Cardiac ventricle fibroblast (primary cell): ENCODE measurements around the gene UBE2D2. TPM values are rescaled to one million over a fixed set of nuclear protein-coding genes. Genes with fewer than 3 reads are reported as not detected.

ENCODE experiments used
- total RNA-seq: library from RNA; depleted of rRNA; stranded (reverse); fragments of >200 nt; gene quantifications from 2 replicates; pipeline ENCODE4 v1.2.3, GENCODE V29; 2015

The UBE2D2 gene
- 46.5 and 51.3 TPM in 2 replicates for total RNA-seq

DNA sequence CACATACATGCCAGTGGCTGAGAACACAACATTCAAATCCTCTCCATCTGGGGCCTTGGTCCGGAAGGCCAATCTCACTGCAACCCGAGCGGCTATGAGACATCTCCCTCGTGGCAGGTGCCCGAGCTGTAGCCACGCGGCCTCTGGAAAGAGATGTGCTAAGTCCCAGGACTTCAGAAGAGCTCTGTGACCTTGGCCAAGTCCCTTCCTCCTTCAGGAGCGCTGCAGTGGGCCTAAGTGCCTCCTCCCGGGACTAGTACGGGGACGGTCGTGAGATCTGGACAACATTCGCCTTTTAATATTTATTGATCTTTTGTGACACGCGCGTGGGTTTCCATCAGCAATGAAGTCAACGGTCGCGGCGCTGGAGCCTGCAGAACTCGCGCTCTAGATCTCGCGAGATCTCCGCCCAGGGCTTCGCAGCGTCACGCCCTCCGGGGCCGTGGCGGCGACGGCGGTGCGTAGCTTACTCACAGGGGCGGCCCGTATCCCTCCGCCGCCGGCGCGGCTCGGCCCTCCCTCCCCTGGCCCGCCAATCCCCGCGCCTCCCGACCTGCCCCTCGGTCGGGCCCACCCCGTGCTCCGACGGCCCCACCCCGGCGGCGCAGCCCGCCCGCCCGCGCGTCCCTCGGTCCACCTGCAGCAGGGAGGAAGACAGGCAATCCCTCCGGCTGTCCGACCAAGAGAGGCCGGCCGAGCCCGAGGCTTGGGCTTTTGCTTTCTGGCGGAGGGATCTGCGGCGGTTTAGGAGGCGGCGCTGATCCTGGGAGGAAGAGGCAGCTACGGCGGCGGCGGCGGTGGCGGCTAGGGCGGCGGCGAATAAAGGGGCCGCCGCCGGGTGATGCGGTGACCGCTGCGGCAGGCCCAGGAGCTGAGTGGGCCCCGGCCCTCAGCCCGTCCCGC, at the start of gene UBE2D2:
Gene UBE2D2, plus strand, starts transcription at position 588 of the 903 bp plus-strand sequence. CDS start 453 bp downstream, outside the sequence.

DNA sequence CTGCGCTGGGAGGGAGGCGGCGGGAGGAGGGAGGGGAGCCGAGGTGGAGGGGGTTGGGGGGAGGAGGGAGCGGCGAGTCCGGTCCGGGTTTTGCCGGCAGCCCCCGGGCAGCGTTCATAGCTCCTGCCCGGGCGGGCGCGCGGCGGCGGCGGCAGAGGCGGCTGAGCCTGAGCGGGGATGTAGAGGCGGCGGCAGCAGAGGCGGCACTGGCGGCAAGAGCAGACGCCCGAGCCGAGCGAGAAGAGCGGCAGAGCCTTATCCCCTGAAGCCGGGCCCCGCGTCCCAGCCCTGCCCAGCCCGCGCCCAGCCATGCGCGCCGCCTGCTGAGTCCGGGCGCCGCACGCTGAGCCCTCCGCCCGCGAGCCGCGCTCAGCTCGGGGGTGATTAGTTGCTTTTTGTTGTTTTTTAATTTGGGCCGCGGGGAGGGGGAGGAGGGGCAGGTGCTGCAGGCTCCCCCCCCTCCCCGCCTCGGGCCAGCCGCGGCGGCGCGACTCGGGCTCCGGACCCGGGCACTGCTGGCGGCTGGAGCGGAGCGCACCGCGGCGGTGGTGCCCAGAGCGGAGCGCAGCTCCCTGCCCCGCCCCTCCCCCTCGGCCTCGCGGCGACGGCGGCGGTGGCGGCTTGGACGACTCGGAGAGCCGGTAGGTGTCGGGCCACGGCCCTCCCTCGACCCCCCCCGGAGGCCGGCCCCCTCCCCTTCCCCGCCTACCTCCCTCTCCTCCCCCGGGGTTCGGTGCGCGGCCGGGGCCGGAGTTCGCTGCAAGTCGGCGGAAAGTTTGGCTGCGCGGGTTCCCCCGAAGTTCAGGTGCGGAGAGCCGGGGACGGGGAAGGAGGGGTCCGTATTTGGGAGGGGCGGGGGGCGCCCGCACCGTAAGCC, 87.3 kb downstream of the UBE2D2 start, which contains the start of gene CXXC5:
Gene CXXC5, plus strand, starts transcription at position 145 of the 877 bp plus-strand sequence. CDS start 32,175 bp downstream, outside the sequence.

Other genes starting within 250 kb of the UBE2D2 start
- 68.5 and 70.7 TPM in 2 replicates for gene PAIP2, start 219.5 kb upstream of the UBE2D2 start, total RNA-seq
- gene SLC23A1, start 178.0 kb upstream of the UBE2D2 start, total RNA-seq = not detected in 2 replicates
- not detected in 2 replicates for gene MZB1, start 171.4 kb upstream of the UBE2D2 start, total RNA-seq
- gene PROB1, start 166.2 kb upstream of the UBE2D2 start, total RNA-seq = 1.2 and 2.1 TPM in 2 replicates
- 1.5 and 1.9 TPM in 2 replicates for gene SPATA24, start 157.2 kb upstream of the UBE2D2 start, total RNA-seq
- gene DNAJC18, start 121.8 kb upstream of the UBE2D2 start, total RNA-seq = 3.6 and 8.2 TPM in 2 replicates
- 2.1 and 5.1 TPM in 2 replicates for gene ECSCR, start 98.6 kb upstream of the UBE2D2 start, total RNA-seq
- gene SMIM33, start 90.3 kb upstream of the UBE2D2 start, total RNA-seq = not detected in 2 replicates
- gene STING1, start 78.6 kb upstream of the UBE2D2 start, total RNA-seq = 43.7 and 64.9 TPM in 2 replicates
- gene CXXC5, start 87.0 kb downstream of the UBE2D2 start, total RNA-seq = 51.2 and 57.5 TPM in 2 replicates
- not detected in 2 replicates for gene PSD2, start 234.5 kb downstream of the UBE2D2 start, total RNA-seq